ENCODE results near the gene HNRNPCL1.
"Not testable (repeated sequence)": the region's sequence is repeated elsewhere in the genome, so short reads cannot be mapped to it uniquely, and the experiment has no call there.

The HNRNPCL1 gene

GRCh38 chr1:12851779-12852178, 3.3 kb upstream of the HNRNPCL1 start:
- Histone ChIP-seq H3F3A (ENCODE audit: insufficient read depth, low read length) (no peaks in the 10 kb centered on the region), H3K27me3 (ENCODE audit: insufficient read depth, low read length) (no peaks in the 10 kb centered on the region), H3K9me2 (ENCODE audit: low read depth, low read length) (no peaks in the 10 kb centered on the region), H3K4me2 (ENCODE audit: low read length) (no peak overlapping the region), H3K27ac (ENCODE audit: low read depth, low read length, poor library complexity, severe bottlenecking) (no peak overlapping the region), H3K79me2 (ENCODE audit: insufficient read depth, low read length) (no peaks in the 10 kb centered on the region), H4K20me1 (ENCODE audit: insufficient read depth, low read length) (no peaks in the 10 kb centered on the region), H3K4me1 (ENCODE audit: insufficient read depth, low read length, severe bottlenecking) (no peaks in the 10 kb centered on the region), H3K9ac (ENCODE audit: low read length) (no peak overlapping the region), H3K4me3 (ENCODE audit: low read depth, low read length, poor library complexity, severe bottlenecking) (no peak overlapping the region), H2AFZ (ENCODE audit: low read length) (no peak overlapping the region), H3K9me3 (ENCODE audit: low read length) (no peaks in the 10 kb centered on the region), H3K36me3 (ENCODE audit: insufficient read depth, low read length) (no peaks in the 10 kb centered on the region)
- TF ChIP-seq EZH2 (IDR thresholded peaks at IDR 0.05; ENCODE audit: borderline replicate concordance, low read length) (no peak), CTCF (IDR thresholded peaks at IDR 0.05; ENCODE audit: low read length) (no peak)

- H3K9ac ChIP-seq (ENCODE audit: low read length); H4K20me1 ChIP-seq (ENCODE audit: insufficient read depth, low read length); H3K36me3 ChIP-seq (ENCODE audit: insufficient read depth, low read length); H3K9me2 ChIP-seq (ENCODE audit: low read depth, low read length); H3K4me1 ChIP-seq (ENCODE audit: insufficient read depth, low read length, severe bottlenecking); H3K4me3 ChIP-seq (ENCODE audit: low read depth, low read length, poor library complexity, severe bottlenecking); H3K27me3 ChIP-seq (ENCODE audit: insufficient read depth, low read length); H2AFZ ChIP-seq (ENCODE audit: low read length); H3K4me2 ChIP-seq (ENCODE audit: low read length); H3K27ac ChIP-seq (ENCODE audit: low read depth, low read length, poor library complexity, severe bottlenecking); H3F3A ChIP-seq (ENCODE audit: insufficient read depth, low read length); H3K9me3 ChIP-seq (ENCODE audit: low read length); H3K79me2 ChIP-seq (ENCODE audit: insufficient read depth, low read length): not testable (repeated sequence)
Measured at GRCh38 chr1:12833251-12833650, 15.3 kb downstream of the HNRNPCL1 start.

- not testable (repeated sequence) for H3K27ac ChIP-seq (ENCODE audit: low read depth, low read length, poor library complexity, severe bottlenecking); H3F3A ChIP-seq (ENCODE audit: insufficient read depth, low read length); H3K79me2 ChIP-seq (ENCODE audit: insufficient read depth, low read length); H3K4me2 ChIP-seq (ENCODE audit: low read length); H3K9me3 ChIP-seq (ENCODE audit: low read length); H3K9me2 ChIP-seq (ENCODE audit: low read depth, low read length); H3K9ac ChIP-seq (ENCODE audit: low read length); H3K4me1 ChIP-seq (ENCODE audit: insufficient read depth, low read length, severe bottlenecking); H3K4me3 ChIP-seq (ENCODE audit: low read depth, low read length, poor library complexity, severe bottlenecking); H4K20me1 ChIP-seq (ENCODE audit: insufficient read depth, low read length); H3K27me3 ChIP-seq (ENCODE audit: insufficient read depth, low read length); H2AFZ ChIP-seq (ENCODE audit: low read length); H3K36me3 ChIP-seq (ENCODE audit: insufficient read depth, low read length)
Measured at GRCh38 chr1:12831310-12831709, 17.2 kb downstream of the HNRNPCL1 start, which contains the start of gene PRAMEF11. PRAMEF11 (minus strand) TSS chr1:12831410; CDS start chr1:12828789, 2,621 bp downstream.

GRCh38 chr1:12819061-12819460, 29.5 kb downstream of the HNRNPCL1 start:
- not testable (repeated sequence) for H3K4me3 ChIP-seq (ENCODE audit: low read depth, low read length, poor library complexity, severe bottlenecking); H3K9me3 ChIP-seq (ENCODE audit: low read length); H2AFZ ChIP-seq (ENCODE audit: low read length); H3K27me3 ChIP-seq (ENCODE audit: insufficient read depth, low read length); H3K4me1 ChIP-seq (ENCODE audit: insufficient read depth, low read length, severe bottlenecking); H4K20me1 ChIP-seq (ENCODE audit: insufficient read depth, low read length); H3F3A ChIP-seq (ENCODE audit: insufficient read depth, low read length); H3K9ac ChIP-seq (ENCODE audit: low read length); H3K27ac ChIP-seq (ENCODE audit: low read depth, low read length, poor library complexity, severe bottlenecking); H3K36me3 ChIP-seq (ENCODE audit: insufficient read depth, low read length); H3K4me2 ChIP-seq (ENCODE audit: low read length); H3K9me2 ChIP-seq (ENCODE audit: low read depth, low read length); H3K79me2 ChIP-seq (ENCODE audit: insufficient read depth, low read length)

GRCh38 chr1:12811409-12811784, 37.1 kb downstream of the HNRNPCL1 start:
- Histone ChIP-seq H3F3A (ENCODE audit: insufficient read depth, low read length) (no peaks in the 10 kb centered on the region), H3K9me3 (ENCODE audit: low read length) (no peaks in the 10 kb centered on the region), H3K9ac (ENCODE audit: low read length) (no peak overlapping the region), H3K36me3 (ENCODE audit: insufficient read depth, low read length) (no peaks in the 10 kb centered on the region), H3K4me2 (ENCODE audit: low read length) (no peak overlapping the region), H3K4me1 (ENCODE audit: insufficient read depth, low read length, severe bottlenecking) (no peaks in the 10 kb centered on the region), H4K20me1 (ENCODE audit: insufficient read depth, low read length) (no peaks in the 10 kb centered on the region), H3K27ac (ENCODE audit: low read depth, low read length, poor library complexity, severe bottlenecking) (no peak overlapping the region), H3K9me2 (ENCODE audit: low read depth, low read length) (no peaks in the 10 kb centered on the region), H2AFZ (ENCODE audit: low read length) (no peak overlapping the region), H3K4me3 (ENCODE audit: low read depth, low read length, poor library complexity, severe bottlenecking) (no peak overlapping the region), H3K79me2 (ENCODE audit: insufficient read depth, low read length) (no peaks in the 10 kb centered on the region), H3K27me3 (ENCODE audit: insufficient read depth, low read length) (no peaks in the 10 kb centered on the region)
- TF ChIP-seq EZH2 (IDR thresholded peaks at IDR 0.05; ENCODE audit: borderline replicate concordance, low read length), result no peak
- TF ChIP-seq CTCF (IDR thresholded peaks at IDR 0.05; ENCODE audit: low read length), result no peak
